HG03521 (cell line): ENCODE data around the gene CCDC187.
"Not testable (repeated sequence)": the region's sequence is repeated elsewhere in the genome, so short reads cannot be mapped to it uniquely, and the experiment has no call there.

Experiments used
- ATAC-seq: cut with Tn5 transposase; IDR thresholded peaks from one replicate; pipeline ENCODE4 v1.9.1; 2021; ENCODE audit warnings: mild to moderate bottlenecking, moderate library complexity; ENCODE audit not compliant: unreplicated experiment

Gene CCDC187

GRCh38 chr9:136327304-136327974, 23.5 kb upstream of the CCDC187 start, which contains the start of gene GPSM1:
GPSM1 (plus strand) TSS chr9:136327539; CDS start chr9:136327696, 157 bp downstream.
- ATAC-seq = no peak

- ATAC-seq = no peak
These were observed 22.9 kb upstream of the CCDC187 start for GRCh38 chr9:136326761-136327303.

GRCh38 chr9:136326061-136326760, 22.3 kb upstream of the CCDC187 start:
- no peak for ATAC-seq

GRCh38 chr9:136325358-136325757, 21.5 kb upstream of the CCDC187 start:
- no peak for ATAC-seq

GRCh38 chr9:136324501-136325300, 20.8 kb upstream of the CCDC187 start:
- no peak for ATAC-seq

GRCh38 chr9:136323371-136323789, 19.5 kb upstream of the CCDC187 start:
- no peak for ATAC-seq

- ATAC-seq = no peak
These were observed 18.9 kb upstream of the CCDC187 start for GRCh38 chr9:136322756-136323330.

GRCh38 chr9:136321561-136321960, 17.7 kb upstream of the CCDC187 start:
- ATAC-seq = no peak

- ATAC-seq = not testable (repeated sequence)
These were observed 17.1 kb upstream of the CCDC187 start for GRCh38 chr9:136320972-136321371.

GRCh38 chr9:136319955-136320354, 16.1 kb upstream of the CCDC187 start:
- not testable (repeated sequence) for ATAC-seq

GRCh38 chr9:136319244-136319643, 15.3 kb upstream of the CCDC187 start:
- not testable (repeated sequence) for ATAC-seq

- ATAC-seq = no peak
These were observed 14.9 kb upstream of the CCDC187 start for GRCh38 chr9:136318776-136319241.

- no peak for ATAC-seq
These were observed 14.3 kb upstream of the CCDC187 start for GRCh38 chr9:136318111-136318775.

GRCh38 chr9:136317695-136318094, 13.8 kb upstream of the CCDC187 start:
- no peak for ATAC-seq

GRCh38 chr9:136316896-136317676, 13.2 kb upstream of the CCDC187 start:
- ATAC-seq = no peak

GRCh38 chr9:136316271-136316751, 12.4 kb upstream of the CCDC187 start:
- no peak for ATAC-seq

GRCh38 chr9:136314944-136315343, 11.1 kb upstream of the CCDC187 start:
- no peak for ATAC-seq

- ATAC-seq = no peak
These were observed 10.1 kb upstream of the CCDC187 start for GRCh38 chr9:136314056-136314416.
